LoVo (cell line): ENCODE data around the gene RALBP1.
"Not testable (repeated sequence)": the region's sequence is repeated elsewhere in the genome, so short reads cannot be mapped to it uniquely, and the experiment has no call there.

Experiments
- DNase-seq: peaks from one replicate; pipeline ENCODE4 v3.0.0-alpha.2; 2016; ENCODE audit warnings: low spot score

RALBP1 gene

DNA sequence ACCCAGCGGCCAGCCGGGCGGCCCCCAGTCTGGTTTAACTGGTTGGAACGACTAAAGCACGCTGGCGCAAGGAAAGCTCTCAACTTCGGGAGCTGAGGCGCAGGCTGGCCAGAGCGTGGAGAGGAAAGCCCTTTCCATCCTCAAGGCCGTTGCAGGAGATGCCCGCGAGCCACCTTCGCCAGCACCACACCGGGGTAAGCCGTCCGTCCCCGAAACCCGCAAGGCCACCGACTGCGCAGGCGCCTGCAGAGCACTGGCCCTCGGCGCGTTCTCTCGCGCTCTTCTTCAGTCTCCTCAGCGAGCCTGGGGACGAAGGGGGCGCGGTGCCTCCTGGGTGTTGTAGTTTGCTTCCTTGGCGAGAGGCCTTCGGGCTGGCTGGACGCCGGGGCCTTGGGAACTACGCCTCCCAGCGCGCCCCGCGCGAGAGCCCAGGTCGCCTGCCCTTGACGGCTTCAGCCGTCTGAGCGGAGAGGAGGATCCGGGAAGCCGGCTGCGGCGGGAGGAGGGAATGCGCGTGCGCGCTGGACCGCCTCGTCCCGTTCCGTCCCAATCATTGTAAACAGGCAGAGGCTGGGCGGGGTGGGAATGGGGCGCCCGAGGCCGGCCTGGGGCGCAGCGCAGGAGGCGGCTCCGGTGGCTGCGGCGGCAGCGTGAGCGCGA lies at the start of gene RALBP1:
TSS of gene RALBP1 (plus strand) at position 531 of the 660 bp plus-strand sequence. CDS start 37,533 bp downstream, outside the sequence.
- DNase-seq, result peak; percentile 98

DNA sequence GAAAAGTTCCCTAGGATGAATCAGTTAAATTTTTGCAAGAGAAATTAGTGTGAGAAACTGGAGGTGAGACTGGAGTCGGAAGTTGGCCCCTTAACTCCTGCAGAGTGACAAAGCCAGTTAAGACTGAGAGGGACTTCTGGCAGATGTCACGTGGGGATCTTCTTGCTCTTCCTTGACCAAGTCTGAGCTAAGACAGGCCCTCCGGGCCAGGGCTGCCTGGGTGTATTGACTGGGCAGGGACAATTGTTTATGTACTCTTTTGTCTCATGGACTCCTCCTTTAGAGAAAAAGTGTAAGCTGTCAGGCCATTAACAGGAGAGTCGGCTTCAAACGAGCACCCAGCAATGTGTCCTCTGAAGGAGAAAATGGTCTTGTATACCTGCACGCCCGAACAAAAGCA lies 48.6 kb upstream of the RALBP1 start:
- DNase-seq, result no peak

DNA sequence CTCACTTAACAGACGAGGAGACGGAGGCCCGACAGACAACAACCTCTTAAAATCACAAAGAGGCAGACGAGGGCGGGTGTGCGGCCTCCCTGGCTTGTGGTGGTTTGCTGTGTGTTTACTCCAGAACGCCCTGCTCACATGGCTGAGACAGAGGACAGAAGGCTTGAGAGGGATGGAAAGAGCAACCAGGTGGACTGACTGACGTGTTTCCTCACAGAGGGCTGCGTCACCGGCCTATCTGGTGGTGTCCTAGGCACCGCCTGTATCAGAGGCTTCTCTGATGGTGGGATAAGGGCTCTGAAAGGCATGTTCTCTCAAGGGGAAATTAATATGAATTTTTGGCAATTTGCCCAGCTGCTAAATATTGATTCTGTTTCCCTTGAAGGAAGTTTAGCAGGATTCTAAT lies 47.0 kb upstream of the RALBP1 start:
- no peak for DNase-seq

DNA sequence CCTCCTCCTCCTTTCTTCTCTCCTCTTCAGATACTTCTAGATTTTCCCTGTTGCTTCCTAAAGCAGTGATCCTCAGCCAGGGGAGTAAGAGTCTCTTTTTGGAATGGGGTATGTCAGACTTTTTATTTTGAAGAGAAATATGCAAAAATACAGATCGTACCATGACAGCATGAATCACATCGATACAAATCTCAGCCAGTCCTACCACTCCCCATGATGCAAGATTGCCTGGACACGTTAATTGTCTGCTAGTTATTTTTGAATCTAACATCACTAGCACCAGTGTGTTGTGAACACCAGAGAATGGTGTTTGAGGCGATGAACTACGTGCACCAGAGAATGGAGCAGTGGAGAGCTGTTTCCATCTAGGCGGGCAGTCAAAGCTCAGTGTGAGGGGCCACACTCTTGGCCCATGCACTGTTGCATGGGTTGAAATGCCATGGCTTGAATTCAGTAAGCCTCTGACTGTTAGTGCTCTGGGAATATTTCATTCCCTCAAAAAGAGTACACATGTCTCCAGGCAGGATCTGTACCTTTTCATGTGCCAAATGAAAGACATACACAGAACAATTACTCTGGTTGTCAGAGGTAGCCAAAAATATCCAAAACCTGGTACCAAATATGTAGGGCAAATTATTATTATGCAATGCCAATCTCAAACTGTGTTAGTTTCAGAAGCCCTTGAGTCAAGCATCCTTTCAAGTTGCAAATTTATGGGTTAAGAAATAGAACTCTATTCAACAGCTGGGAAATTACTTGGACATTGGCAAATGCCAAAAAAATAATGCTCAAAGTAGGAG lies 46.3 kb upstream of the RALBP1 start:
- DNase-seq, result no peak

DNA sequence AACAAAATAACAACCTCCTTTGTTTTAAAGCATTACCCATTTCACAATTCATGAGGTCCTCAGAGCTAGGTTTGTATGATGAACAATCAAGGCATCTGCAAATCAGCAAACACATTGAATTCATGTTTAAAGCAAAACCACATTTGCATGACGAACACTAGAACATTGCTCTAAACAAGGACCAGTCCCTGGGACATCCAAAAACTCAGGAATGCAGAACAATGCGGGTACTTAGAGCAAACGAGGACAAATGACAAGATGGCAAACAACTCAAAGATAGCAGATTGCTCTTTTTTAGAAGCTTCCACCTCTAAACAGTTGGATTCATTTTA lies 45.7 kb upstream of the RALBP1 start:
- DNase-seq, result no peak

DNA sequence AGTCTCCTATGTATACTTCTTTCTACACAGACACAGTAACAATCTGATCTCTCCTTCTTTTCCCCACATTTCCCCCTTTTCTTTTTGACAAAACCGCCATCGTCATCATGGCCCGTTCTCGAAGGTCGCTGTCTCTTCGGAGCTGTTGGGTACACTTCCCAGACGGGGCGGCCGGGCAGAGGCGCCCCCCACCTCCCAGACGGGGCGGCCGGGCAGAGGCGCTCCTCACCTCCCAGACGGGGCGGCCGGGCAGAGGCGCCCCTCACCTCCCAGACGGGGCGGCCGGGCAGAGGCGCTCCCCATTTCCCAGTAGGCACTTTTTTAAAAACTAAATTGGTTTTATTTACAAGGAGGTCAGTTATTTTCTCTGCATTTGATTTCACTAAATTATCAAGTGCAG lies 45.0 kb upstream of the RALBP1 start:
- not testable (repeated sequence) for DNase-seq

DNA sequence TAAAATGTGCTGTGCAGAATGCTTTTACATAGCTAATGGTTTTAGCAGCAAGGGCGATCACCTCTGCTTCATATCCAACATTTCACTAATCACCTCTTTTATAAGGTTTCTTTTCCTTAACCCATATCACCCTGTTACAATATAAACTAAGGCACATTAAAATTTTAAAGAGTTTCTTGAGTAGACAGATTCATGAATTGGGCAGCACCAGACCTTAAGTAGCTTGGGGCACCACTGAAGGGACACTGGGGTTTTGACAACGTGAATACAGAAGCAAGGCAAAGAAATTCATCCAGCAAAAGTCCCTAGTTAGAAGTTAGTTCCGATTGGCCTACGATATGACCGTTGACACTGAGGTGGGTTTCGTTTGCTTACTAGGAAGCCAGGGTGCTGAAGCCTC lies 44.0 kb upstream of the RALBP1 start:
- DNase-seq, result no peak

DNA sequence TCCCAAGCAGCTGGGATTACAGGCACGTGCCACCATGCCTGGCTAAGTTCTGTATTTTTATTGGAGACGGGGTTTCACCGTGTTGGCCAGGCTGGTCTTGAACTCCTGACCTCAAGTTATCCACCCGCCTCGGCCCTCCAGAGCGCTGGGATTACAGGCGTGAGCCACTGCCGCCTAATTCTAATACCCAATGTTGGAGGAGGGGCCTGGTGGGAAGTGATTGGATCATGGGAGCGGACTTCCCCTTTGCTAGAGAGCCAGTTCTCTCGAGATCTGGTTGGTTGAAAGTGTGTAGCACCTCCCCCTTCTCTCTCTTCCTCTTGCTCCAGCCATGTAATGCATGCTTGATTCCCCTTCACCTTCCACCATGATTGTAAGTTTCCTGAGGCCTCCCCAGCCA lies 42.2 kb upstream of the RALBP1 start:
- not testable (repeated sequence) for DNase-seq

DNA sequence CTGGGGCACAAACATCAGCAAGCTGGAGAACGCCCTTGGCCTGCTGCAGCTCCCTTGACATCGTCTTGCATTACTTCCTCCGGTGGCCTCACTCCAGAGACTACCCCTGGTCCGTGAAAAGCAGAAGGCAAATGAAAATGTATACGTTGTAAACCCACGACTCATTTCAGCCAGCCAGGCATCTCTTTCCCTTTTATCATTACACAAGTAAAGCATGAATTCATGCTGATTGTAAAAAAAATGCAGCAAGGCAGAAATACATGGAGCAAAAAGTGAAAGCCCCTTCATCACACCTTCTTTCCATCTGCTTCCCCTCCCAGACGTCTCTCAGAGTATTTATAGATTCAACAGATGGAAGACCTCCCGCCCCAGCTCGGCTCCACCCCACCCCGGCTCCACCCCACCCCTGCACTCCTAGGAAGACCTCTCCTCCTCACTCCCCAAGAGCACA lies 41.6 kb upstream of the RALBP1 start:
- DNase-seq, result no peak

DNA sequence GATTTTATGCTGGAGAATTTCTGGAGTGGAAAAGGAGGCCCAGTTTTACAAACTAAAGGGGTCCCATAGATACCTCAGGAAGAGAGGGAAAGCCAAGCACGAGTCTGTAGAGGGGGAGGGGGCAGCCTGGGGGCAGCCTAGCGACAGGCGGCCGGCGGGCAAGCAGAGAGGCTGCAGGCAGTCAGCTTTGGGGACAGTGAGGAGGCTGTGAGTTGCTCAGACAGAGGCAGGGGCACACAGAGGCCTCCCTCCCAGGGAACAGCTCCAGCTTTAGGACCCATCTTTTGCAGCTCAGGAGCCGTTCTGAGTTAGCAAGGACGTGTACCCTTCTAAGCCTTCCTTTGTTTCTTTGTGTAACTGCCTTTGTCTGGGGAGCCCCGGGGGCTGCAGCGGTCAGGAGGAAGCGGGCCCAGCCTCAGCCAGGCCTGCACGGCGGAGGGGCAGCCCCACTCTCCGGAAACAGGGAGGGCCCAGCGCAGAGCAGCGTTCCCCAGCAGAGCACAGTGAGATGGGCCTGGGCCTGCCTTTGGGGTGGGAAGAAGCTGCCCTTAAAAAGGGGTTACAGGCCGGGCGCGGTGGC lies 41.1 kb upstream of the RALBP1 start:
- no peak for DNase-seq

DNA sequence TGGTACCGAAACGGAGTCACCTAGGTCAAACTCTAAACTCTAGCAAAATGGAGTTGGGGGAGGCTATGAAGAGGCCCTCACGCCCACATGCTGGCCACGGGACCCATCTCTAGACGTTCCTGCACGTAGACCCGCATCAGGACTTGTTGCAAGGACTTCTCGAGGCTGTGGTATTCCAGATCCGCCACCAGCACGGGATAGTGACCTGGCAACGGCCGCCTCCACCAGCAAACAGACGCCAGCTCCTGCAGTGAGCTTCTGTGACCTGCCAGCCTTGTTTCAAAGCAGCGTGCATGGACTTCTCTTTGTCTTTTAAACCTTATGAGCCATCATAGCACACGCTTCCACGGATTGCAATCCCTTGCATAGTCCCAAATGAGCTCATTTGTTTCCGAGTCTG lies 40.3 kb upstream of the RALBP1 start:
- DNase-seq, result no peak

DNA sequence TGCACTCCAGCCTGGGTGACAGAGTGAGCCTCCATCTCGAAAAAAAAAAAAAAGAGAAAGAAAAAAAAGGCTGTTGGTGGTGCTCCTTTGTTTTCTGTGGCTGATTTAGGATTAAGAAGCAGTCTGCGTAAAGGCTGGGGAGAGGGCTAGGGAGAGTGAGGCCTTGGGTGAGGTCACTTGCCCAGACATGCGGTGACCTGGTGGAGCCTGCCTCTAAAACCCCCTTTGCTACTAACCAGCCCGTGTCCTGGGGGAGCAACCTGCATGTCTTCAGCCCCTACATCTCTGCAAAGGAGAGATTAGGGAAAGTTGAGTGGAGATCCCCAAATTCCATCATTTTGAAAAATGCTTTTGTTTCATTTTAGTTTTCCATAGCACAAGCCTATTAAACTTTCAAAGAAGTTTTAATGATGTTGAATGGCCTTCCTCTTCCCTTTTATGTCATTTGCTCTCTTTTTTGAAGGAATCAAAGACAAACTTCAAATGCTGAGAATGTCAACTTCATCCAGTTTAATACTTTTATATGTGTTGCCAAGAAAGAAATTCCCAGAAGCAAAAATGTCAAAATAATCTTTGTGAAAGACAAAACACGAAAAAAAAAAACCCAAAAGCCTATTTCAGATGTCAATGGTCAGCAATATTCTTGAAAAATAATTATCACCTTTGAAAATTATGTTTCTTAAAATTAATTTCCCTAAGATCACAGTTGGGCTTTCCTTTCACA lies 38.9 kb upstream of the RALBP1 start:
- DNase-seq, result no peak

DNA sequence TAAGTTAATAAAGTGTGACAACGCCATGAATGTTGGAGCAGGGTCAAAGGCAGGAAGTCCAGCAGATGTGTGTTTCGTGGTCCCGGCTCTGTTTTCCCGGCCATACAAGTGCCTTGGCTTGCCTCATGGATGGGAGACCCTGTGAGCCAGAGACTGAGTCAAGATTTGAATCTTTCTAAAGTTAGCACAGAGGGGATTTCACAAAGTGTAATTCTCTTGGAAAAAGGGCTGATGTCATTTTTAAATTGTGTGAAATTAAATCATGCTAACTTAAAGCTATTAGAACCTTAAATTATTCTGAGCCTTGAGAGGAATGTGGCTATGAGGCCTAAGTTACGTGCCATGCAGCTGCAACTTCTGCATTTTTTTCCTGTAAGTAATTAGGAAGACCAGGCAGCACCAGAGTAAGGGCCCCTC lies 38.3 kb upstream of the RALBP1 start:
- no peak for DNase-seq

DNA sequence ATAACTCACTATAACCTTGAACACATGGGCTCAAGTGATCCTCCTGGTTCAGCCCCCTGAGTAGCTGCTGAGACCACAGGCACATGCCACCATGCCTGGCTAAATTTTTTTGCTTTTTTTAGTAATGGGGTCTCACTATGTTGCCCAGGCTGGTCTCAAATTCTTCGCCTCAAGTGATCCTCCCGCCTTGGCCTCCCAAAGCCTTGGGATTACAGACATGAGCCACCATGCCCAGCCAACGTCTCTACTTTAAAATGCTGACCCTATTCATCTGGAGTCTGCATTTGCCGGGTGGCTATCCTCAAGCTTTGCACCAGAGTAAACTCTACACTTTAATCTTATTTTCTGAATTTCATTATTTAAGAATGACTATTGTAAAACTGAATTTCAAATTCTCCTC lies 37.6 kb upstream of the RALBP1 start:
- DNase-seq, result no peak

DNA sequence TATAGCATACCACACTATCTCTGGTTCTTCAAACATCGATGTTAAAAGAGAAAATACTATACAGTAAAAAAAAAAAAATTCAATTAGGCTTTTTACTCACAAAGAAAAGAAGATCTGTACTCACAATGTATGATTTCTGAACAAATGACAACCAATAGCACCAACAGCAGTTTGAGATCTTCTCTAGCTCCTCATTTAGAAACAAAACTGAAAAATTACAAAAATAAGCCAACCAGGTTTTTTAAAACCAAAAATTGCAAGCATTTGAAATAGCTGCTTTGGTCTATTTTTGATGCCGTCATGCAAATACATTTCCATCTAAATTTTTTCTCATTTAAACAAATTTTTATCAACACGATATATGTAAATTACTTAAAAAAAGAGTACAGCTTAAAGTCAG lies 34.3 kb upstream of the RALBP1 start:
- DNase-seq, result no peak

DNA sequence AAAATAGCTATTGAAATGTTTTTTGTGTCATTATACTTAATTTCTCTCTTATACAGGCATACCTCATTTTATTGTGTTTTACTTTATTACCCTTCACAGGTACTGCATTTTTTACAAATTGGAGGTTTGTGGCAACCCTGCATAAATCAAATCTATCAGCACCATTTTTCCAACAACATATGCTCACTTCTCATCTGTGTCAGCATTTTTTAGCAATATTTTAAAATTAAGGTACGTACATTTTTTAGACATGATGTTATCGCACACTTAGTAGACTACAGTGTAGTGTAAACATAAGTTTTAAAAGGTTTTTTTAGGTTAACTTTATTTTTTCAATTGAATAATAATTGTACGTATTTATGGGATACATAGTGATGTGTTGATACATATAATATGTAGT lies 30.8 kb upstream of the RALBP1 start:
- no peak for DNase-seq

DNA sequence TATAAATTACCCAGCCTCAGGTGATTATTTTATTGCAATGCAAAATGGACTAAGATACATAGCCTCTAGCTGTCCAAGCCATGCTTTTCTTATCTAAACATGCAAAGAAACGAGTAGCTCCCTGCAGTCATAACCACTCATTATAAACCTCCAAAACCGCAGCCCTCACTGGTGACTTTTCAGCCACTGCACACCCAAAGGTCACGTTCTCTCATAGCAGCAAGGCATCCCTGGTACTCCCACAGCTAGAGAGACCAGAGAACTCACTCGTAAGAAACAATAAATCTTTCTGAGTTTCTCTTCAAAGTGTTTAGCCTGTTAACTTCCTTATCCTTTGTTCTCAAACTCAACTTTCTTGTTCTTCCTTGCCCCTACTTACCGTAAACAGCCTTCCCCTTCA lies 28.5 kb upstream of the RALBP1 start:
- no peak for DNase-seq

DNA sequence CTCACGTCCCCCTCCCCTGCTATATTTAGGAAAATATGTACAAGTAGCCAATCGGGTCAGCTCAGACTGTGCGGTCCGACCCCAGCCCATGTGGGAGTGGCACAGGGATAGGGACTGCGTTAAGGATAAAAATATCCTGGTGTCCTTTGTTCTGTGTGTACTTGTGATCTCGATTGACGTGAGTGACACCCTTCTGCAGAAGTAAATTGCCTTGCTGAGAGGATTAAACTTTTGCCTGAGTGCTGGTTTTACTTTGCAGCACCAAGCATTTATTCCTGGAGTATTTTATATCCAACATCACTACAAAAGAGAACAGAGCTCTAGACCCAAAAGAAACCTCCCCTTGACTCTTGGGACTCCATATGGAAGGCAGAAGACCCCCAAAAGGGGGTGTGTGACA lies 28.0 kb upstream of the RALBP1 start:
- no peak for DNase-seq

DNA sequence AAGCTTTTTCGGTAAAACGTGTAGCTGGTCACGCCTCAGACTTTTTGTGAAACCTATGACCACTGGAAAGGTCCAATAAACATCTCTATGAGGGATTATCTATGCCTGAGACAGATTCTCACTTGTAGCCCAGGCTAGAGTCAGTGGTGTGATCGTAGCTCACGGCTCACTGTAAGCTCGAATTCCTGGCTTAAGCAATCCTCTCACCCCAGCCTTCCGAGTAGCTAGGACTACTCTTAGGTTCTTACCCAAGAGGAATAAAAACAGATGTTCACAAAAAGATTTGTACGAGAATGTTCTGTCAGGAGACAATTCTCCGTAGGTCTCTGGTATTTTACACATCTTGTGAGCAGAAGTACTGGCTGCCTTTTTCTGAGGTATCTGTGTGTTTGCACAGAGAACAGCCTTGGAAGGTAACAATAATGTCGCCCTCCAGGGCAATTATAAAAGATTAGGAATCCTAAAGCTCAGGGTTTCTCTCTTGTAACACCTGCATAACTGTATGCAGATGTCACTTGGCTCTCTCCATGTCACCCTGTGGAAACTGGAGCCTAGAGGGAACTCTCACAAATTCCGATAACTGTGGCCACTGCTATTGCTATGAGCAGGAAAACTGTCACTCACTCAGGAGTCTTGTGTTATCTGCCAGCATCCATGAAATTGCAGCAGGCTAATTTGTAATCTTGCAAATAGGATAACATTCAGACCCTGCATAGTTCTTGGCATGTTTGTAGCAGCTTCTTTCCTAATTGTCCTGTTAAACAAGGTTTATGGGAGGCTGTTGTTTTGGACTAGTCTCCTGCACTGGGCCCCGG lies 25.5 kb upstream of the RALBP1 start:
- no peak for DNase-seq

DNA sequence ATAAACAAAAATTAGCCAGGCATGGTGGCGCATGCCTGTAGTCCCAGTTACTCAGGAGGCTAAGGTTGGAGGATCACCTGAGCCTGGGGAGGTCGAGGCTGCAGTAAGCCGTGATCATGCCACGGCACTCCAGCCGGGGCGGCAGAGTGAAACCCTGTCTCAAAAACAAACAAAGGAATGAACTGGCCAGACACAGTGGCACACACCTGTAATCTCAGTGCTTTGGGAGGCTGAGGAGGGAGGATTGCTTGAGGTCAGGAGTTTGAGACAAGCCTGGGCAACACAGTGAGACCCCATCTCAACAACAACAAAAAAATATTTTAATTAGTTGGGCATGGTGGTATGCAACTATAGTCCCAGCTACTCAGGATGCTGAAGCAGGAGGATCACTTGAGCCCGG lies 24.4 kb upstream of the RALBP1 start:
- not testable (repeated sequence) for DNase-seq

DNA sequence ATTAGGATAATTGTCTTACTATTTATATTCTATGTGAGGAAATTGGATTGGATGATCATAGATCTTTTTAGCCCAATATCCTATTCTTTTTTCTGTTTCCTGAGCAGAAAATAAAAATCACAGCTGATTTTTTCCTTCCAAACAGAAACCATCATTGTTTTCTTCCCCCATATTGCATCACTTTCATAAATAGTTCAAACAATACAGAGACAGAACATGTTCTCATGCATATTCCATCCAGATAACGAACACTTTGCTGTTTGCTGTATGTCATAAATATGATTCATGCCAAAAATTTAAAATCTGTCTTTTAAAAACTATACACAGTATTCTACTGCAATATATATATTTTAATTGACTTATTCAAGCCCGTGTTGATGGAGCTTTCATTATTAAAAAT lies 22.0 kb upstream of the RALBP1 start:
- no peak for DNase-seq
